OCI-LY7 (cell line): ENCODE measurements around the gene KRTAP1-1. TPM values are rescaled to one million over a fixed set of nuclear protein-coding genes. Genes with fewer than 3 reads are reported as not detected.

Experiments used
- BruUV-seq: library from RNA; stranded (reverse); fragments of 400-500 nt; replicated peaks from 2 replicates; lab custom pipeline; 2021; lab: Mats Ljungman, UMichigan
- CTCF ChIA-PET: fragments of 300-600 bp; sonication (Branson Sonifier 250); formaldehyde crosslinking; loops from one replicate; lab custom pipeline; 2022; ENCODE audit warnings: antibody characterized with exemption; ENCODE audit not compliant: unreplicated experiment; lab: Charles Lee
- POLR2A ChIA-PET: fragments of 300-600 bp; sonication (Branson Sonifier 250); formaldehyde crosslinking; loops from one replicate; lab custom pipeline; 2022; ENCODE audit warnings: antibody characterized with exemption; lab: Charles Lee
- DNase-seq: peaks from one replicate; pipeline ENCODE4 v3.0.0-alpha.2; 2015; ENCODE audit warnings: low spot score
- H2AFZ ChIP-seq: fragments of 200-600 bp; sonication (generic), shearing (Covaris generic); 2 replicates; pipeline ENCODE4 v1.6.1; 2014; ENCODE audit warnings: mild to moderate bottlenecking, antibody characterized with exemption, low read length, moderate library complexity
- H3K27ac ChIP-seq: fragments of 200-600 bp; sonication (generic); 2 replicates; pipeline ENCODE4 v1.5.1; 2014; ENCODE audit warnings: mixed run types, low read depth, mild to moderate bottlenecking, moderate library complexity, low read length, inconsistent platforms; ENCODE audit not compliant: poor library complexity, severe bottlenecking
- H3K36me3 ChIP-seq: fragments of 200-600 bp; sonication (generic); 2 replicates; pipeline ENCODE4 v1.6.1; 2014; ENCODE audit warnings: mild to moderate bottlenecking, antibody characterized with exemption, low read length, moderate library complexity, mixed read lengths; ENCODE audit not compliant: insufficient read depth
- H3K4me1 ChIP-seq: fragments of 200-600 bp; sonication (generic); 2 replicates; pipeline ENCODE4 v1.5.1; 2014; ENCODE audit warnings: mild to moderate bottlenecking, low read length; ENCODE audit not compliant: insufficient read depth, poor library complexity, severe bottlenecking
- H3K4me2 ChIP-seq: fragments of 200-600 bp; sonication (generic); 2 replicates; pipeline ENCODE4 v1.6.1; 2014; ENCODE audit warnings: mild to moderate bottlenecking, low read length
- H3K4me3 ChIP-seq: fragments of 200-600 bp; sonication (generic); 2 replicates; pipeline ENCODE4 v1.5.1; 2014; ENCODE audit warnings: mild to moderate bottlenecking, low read depth, low read length; ENCODE audit not compliant: poor library complexity, severe bottlenecking
- H3K79me2 ChIP-seq: fragments of 200-600 bp; sonication (generic); 2 replicates; pipeline ENCODE4 v1.6.1; 2016; ENCODE audit warnings: low read depth, mild to moderate bottlenecking, low read length, moderate library complexity, mixed read lengths; ENCODE audit not compliant: insufficient read depth
- H3K9me2 ChIP-seq: fragments of 200-600 bp; sonication (generic); 2 replicates; pipeline ENCODE4 v1.6.1; 2016; ENCODE audit warnings: mild to moderate bottlenecking, low read length, mixed read lengths; ENCODE audit not compliant: insufficient read depth
- H3K9me3 ChIP-seq: fragments of 200-600 bp; sonication (generic); 2 replicates; pipeline ENCODE4 v1.6.1; 2014; ENCODE audit warnings: mild to moderate bottlenecking, mixed run types, low read length, mixed read lengths
- H4K20me1 ChIP-seq: fragments of 200-600 bp; sonication (generic); 2 replicates; pipeline ENCODE4 v1.6.1; 2014; ENCODE audit warnings: mild to moderate bottlenecking, antibody characterized with exemption, low read length, moderate library complexity, mixed read lengths; ENCODE audit not compliant: insufficient read depth
- CTCF ChIP-seq: fragments of 200-600 bp; sonication (generic); conservative IDR thresholded peaks from 2 replicates; pipeline ENCODE4 v1.5.1; 2014; ENCODE audit warnings: mild to moderate bottlenecking, antibody characterized with exemption, low read length, moderate library complexity, mixed read lengths
- EZH2phosphoT487 ChIP-seq: fragments of 200-600 bp; sonication (generic); IDR thresholded peaks from 2 replicates; pipeline ENCODE4 v1.6.1; 2018; ENCODE audit warnings: low read depth, borderline replicate concordance, mild to moderate bottlenecking, mixed run types, antibody characterized with exemption, low read length, moderate library complexity, mixed read lengths
- intact Hi-C: fragments of 100-400 bp; cut with micrococcal nuclease; formaldehyde crosslinking; loops from one replicate; pipeline ENCODE4 v1.10.0; 2022; ENCODE audit not compliant: unreplicated experiment
- total RNA-seq, 2 experiments: library from RNA; depleted of rRNA in 1 of 2; stranded (reverse); fragments of >200 nt in 1 of 2; shearing (Covaris generic) in 1 of 2; gene quantifications; 2 replicates each; pipeline ENCODE4 v1.2.3, GENCODE V29; 2014 to 2022

KRTAP1-1 gene
- total RNA-seq, 2 experiments from 2014 or later: not detected

- H3K4me2 ChIP-seq: no peak overlapping the region
- CTCF ChIA-PET: no interaction called here
- H3K36me3 ChIP-seq: no peaks in the 10 kb centered on the region
- H3K4me3 ChIP-seq: no peak overlapping the region
- no peak overlapping the region for H3K27ac ChIP-seq
- no peaks in the 10 kb centered on the region for H3K4me1 ChIP-seq
- no peak for DNase-seq
- no peaks in the 10 kb centered on the region for H4K20me1 ChIP-seq
- no TSS peak for BruUV-seq
- no peak for TF ChIP-seq CTCF
- no peak for TF ChIP-seq EZH2phosphoT487
- no peaks in the 10 kb centered on the region for H3K79me2 ChIP-seq
- no peaks in the 10 kb centered on the region for H3K9me3 ChIP-seq
- H2AFZ ChIP-seq: no peak overlapping the region
- no peaks in the 10 kb centered on the region for H3K9me2 ChIP-seq
- intact Hi-C loops: no loop called here
- POLR2A ChIA-PET: no interaction called here
These were observed 31.9 kb downstream of the KRTAP1-1 start for GRCh38 chr17:41009301-41009760.

DNA sequence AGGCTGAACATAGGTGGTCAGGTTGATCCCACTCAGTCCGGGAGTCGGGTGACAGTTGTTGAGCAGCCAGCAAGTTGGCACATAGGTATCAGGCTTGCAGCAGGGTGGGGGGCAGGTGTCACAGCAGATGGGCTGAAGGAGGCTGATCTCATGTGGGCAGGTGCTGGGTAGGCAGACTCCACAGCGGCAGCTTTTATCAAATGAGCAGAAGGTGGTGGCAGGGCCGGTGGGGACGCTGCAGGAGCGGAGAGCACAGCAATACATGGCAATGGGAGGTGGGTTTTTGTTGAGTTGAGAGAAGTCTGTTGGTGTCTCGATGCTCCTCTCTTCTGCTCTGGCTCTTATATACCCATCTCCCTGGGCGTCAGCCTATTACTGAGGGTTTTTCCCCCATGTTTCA is 32.4 kb downstream of the KRTAP1-1 start, which contains the start of gene KRTAP3-1:
Gene KRTAP3-1, minus strand, starts transcription at position 318 of the 400 bp plus-strand sequence. Its CDS starts 54 bp downstream, at position 264.
- Histone ChIP-seq H3K79me2 (no peaks in the 10 kb centered on the region), H3K9me3 (no peaks in the 10 kb centered on the region), H4K20me1 (no peaks in the 10 kb centered on the region), H3K9me2 (no peaks in the 10 kb centered on the region), H3K4me2 (no peak within 1 kb of the TSS), H3K4me3 (no peak within 1 kb of the TSS), H3K27ac (no peak within 1 kb of the TSS), H2AFZ (no peak within 1 kb of the TSS), H3K36me3 (no peaks in the 10 kb centered on the region), H3K4me1 (no peaks in the 10 kb centered on the region)
- BruUV-seq: no TSS peak
- POLR2A ChIA-PET: no interaction called here
- TF ChIP-seq EZH2phosphoT487 (no peak), CTCF (no peak)
- no peak for DNase-seq
- intact Hi-C loops: no loop called here
- CTCF ChIA-PET: no interaction called here

GRCh38 chr17:41004397-41004796 is 36.9 kb downstream of the KRTAP1-1 start:
- TF ChIP-seq CTCF: no peak
- no peak for TF ChIP-seq EZH2phosphoT487
- no peak overlapping the region for H3K4me2 ChIP-seq
- no peak for DNase-seq
- BruUV-seq: no TSS peak
- ChIA-PET POLR2A (no interaction called here), CTCF (no interaction called here)
- no peaks in the 10 kb centered on the region for H3K4me1 ChIP-seq
- no peak overlapping the region for H3K4me3 ChIP-seq
- no peak overlapping the region for H2AFZ ChIP-seq
- no peaks in the 10 kb centered on the region for H3K79me2 ChIP-seq
- no peaks in the 10 kb centered on the region for H4K20me1 ChIP-seq
- intact Hi-C loops: no loop called here
- H3K27ac ChIP-seq: no peak overlapping the region
- H3K9me2 ChIP-seq: no peaks in the 10 kb centered on the region
- no peaks in the 10 kb centered on the region for H3K36me3 ChIP-seq
- H3K9me3 ChIP-seq: no peaks in the 10 kb centered on the region
